Fibroblast of the aortic adventitia (primary cell): Measurements from ENCODE around the gene CASP9. TPM values are rescaled to one million over a fixed set of nuclear protein-coding genes. Genes with fewer than 3 reads are reported as not detected.

Experiments
- DNase-seq: peaks from one replicate; pipeline ENCODE4 v3.0.0-alpha.2; 2010; ENCODE audit warnings: low read depth
- H3K4me3 ChIP-seq: 2 replicates; pipeline ENCODE4 v1.5.1; 2011; ENCODE audit warnings: low read depth, mild to moderate bottlenecking, control low read depth, low read length, moderate library complexity
- total RNA-seq: library from RNA; depleted of rRNA; stranded (reverse); fragments of >200 nt; gene quantifications from 2 replicates; pipeline ENCODE4 v1.2.3, GENCODE V29; 2012; ENCODE audit warnings: low replicate concordance
- TF ChIP-seq, protein P1 (sequence below): IDR thresholded peaks from 2 replicates; pipeline ENCODE4 v1.5.1; 2011; ENCODE audit warnings: mild to moderate bottlenecking, low read length, control low read depth, inconsistent platforms; ENCODE audit not compliant: insufficient read depth

The CASP9 gene
- total RNA-seq, 1 donor, result 7.1 TPM

DNA sequence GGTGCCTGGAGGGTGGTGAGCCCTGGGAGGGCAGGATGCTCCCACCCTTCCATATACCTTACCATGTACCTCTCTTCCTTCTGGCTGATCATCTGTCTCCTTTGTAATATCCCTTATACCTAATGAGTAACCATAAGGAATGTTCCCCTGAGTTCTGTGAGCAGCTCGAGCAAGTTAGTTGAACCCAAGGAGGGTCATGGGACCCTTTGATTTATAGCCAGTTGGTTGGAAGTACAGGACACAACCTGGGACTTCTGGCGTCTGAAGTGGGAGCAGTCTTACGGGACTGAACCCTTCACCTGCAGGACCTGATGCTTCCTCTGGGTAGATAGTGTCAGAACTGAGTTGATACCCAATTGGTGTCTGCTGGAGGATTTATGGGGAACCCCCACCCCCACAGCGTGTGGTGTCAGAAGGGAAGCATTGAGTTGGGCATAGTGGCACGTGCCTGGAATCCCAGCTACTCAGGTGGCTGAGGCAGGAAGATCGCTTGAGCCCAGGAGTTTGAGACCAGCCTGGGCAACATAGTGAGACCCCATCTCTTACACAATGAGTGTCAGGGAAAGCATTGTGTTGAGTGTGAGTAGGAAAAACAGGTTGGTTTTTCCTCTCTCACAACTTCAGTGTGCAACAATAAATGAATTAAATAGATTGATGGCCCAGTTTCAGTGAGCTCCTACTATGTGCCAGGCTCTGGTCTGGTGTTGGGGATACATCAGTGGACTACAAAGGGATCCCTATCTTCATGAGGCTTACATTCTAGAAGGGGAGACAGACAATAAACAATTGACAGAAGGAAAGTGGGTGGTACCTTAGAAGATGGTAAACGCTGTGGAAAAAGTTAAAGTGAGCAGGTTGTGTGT lies 18.6 kb upstream of the CASP9 start:
- TF ChIP-seq, protein P1, sequence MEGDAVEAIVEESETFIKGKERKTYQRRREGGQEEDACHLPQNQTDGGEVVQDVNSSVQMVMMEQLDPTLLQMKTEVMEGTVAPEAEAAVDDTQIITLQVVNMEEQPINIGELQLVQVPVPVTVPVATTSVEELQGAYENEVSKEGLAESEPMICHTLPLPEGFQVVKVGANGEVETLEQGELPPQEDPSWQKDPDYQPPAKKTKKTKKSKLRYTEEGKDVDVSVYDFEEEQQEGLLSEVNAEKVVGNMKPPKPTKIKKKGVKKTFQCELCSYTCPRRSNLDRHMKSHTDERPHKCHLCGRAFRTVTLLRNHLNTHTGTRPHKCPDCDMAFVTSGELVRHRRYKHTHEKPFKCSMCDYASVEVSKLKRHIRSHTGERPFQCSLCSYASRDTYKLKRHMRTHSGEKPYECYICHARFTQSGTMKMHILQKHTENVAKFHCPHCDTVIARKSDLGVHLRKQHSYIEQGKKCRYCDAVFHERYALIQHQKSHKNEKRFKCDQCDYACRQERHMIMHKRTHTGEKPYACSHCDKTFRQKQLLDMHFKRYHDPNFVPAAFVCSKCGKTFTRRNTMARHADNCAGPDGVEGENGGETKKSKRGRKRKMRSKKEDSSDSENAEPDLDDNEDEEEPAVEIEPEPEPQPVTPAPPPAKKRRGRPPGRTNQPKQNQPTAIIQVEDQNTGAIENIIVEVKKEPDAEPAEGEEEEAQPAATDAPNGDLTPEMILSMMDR, result no peak
- DNase-seq, result no peak
- no peak overlapping the region for H3K4me3 ChIP-seq

DNA sequence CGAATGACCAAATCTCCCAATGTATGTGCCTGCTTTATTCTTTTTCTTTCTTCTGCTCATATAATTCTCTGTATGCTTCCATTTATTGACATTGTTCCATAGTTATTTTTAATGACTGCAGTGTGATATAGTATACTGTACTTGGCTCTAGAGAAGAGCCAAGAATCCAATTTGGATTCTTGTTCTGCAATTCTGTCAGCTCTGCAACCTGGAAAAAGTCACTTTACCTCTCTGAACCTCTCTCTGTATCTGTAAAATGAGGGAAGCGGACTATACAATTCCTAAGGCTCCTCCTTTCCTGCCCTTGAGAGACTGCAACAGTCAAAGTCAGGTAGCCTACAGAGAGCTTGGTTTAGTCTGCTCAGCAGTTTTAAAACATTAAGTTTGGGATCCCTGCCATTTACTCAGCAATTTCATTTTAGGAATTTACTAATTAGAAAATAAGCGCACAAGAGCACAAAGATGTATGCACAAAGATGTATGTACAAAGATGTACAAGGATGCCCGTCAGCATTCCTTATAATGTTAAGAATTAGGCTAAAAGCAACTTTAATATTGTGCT lies 17.3 kb upstream of the CASP9 start:
- TF ChIP-seq, protein P1, result no peak
- DNase-seq, result no peak
- no peak overlapping the region for H3K4me3 ChIP-seq

DNA sequence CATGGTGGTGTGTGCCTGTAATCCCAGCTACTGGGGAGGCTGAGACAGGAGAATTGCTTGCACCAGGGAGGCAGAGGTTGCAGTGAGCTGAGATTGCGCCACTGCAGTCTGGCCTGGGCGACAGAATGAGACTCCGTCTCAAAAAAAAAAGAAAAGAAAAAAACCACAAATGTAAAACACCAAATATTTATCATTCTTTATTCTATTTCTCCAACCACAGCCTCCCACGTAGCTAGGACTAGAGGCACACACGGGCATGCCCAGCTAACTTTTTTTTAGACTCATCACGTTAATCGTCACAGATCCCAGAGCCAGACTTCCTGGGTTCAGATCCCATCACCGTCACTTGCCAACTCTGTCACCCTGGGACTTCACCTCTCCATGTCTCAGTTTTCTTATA lies 16.2 kb upstream of the CASP9 start:
- H3K4me3 ChIP-seq, result no peak overlapping the region
- TF ChIP-seq, protein P1, result no peak
- DNase-seq, result no peak

DNA sequence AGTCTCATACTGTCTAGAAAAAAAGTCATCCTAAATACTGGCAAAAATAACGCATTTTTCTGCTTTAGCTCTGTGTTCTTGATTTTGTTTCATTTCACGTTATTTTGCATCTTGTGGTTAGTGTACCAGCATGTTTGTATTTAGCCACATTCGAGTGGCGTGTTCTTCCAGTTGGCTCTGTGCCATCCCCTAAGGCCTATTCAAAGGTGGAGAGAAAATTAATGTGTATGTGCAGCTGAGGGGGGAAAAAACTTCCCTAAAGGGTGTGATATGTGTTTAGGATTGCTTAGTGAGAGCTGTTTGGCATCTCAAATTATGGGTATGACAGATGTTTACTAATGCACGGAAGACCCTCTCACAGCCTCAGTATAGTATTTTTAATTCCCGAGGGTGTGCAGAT lies 14.8 kb upstream of the CASP9 start:
- H3K4me3 ChIP-seq, result no peak overlapping the region
- TF ChIP-seq, protein P1, result no peak
- no peak for DNase-seq

DNA sequence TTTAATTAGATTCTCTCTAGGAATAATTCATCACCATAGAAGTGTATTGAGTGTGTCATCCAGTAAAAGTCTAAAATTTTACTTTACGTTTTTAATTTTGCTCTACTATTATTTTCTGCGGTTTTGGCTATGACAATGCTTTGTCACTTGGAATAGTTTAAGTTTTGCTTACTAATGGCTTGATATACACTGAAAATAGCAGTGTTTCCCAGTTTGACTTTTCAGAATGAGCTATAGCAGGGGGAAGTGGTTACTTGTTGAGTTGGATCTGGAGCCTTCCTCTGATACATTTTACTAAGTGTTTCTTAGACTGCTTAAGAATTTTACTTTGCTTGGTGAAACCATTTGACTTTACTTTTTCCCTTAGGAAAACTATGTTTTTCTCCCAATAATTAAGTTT lies 7.7 kb upstream of the CASP9 start:
- no peak overlapping the region for H3K4me3 ChIP-seq
- TF ChIP-seq, protein P1, result no peak
- no peak for DNase-seq

DNA sequence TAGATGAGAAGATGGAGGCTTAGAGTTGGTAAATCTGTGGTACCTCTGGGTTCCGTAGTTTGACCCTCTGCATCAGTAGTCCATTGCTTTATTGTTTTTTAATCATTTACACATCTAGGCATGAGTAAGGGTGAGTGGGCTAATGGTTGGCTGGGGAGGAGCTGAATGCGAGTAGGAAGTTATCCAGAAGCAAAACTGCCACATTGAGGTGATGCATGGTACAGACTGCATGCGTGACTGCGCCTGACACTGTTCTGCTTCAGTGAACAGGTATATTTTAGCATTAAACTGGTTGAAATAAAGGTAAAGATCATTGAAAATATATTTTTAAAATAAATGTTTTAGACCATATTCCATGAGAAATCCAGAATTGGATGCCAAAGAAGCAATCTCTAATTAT lies 7.0 kb upstream of the CASP9 start:
- no peak for DNase-seq
- no peak overlapping the region for H3K4me3 ChIP-seq
- TF ChIP-seq, protein P1, result no peak
